ENCODE results near the gene ZNF683. TPM values are rescaled to one million over a fixed set of nuclear protein-coding genes. Genes with fewer than 3 reads are reported as not detected.
A peak's percentile ranks its signal among the peaks of the same experiment; 100 is the strongest.
"Not testable (repeated sequence)": the region's sequence is repeated elsewhere in the genome, so short reads cannot be mapped to it uniquely, and the experiment has no call there.

The ZNF683 gene
- 10 to 100 TPM in 1 of 2 experiments, 1 to 10 TPM in 1; 7.0 to 26.3 TPM for total RNA-seq

- H3K4me3 Mint-ChIP-seq; H3K27me3 Mint-ChIP-seq; ATAC-seq; DNase-seq; H3K9me3 Mint-ChIP-seq (ENCODE audit: low read depth); H3K36me3 Mint-ChIP-seq: not testable (repeated sequence)
- CTCF ChIA-PET = interaction anchor here (2.4 to 11.9 kb wide), 4 partner anchors 10 to 138 kb away, joined by 7 to 180 read pairs (median 121); partner anchors contain the start of gene CEP85
- H3K27ac Mint-ChIP-seq = peak within 1 kb of the TSS; percentile 82
- peaks cover 80% of the 10 kb centered on the region for H3K4me1 Mint-ChIP-seq
These were observed at the start of gene ZNF683 for GRCh38 chr1:26372611-26373010. ZNF683 (minus strand) TSS chr1:26372750; CDS start chr1:26368571, 4,179 bp downstream.

GRCh38 chr1:26419494-26419893, 46.9 kb upstream of the ZNF683 start:
- CTCF ChIA-PET = interaction anchor here (1.2 to 1.7 kb wide), 4 partner anchors 13 to 252 kb away, joined by 3 to 5 read pairs (median 4); partner anchors contain the start of gene DHDDS
- Mint-ChIP-seq H3K27ac (no peak overlapping the region), H3K4me1 (no peaks in the 10 kb centered on the region), H3K27me3 (peaks cover 37% of the 10 kb centered on the region), H3K9me3 (ENCODE audit: low read depth) (no peaks in the 10 kb centered on the region), H3K36me3 (no peaks in the 10 kb centered on the region), H3K4me3 (no peak overlapping the region)
- ATAC-seq = no peak
- no peak for DNase-seq

GRCh38 chr1:26418865-26419349, 46.4 kb upstream of the ZNF683 start:
- Mint-ChIP-seq H3K27me3 (peaks cover 43% of the 10 kb centered on the region), H3K36me3 (no peaks in the 10 kb centered on the region), H3K4me3 (no peak overlapping the region), H3K4me1 (no peaks in the 10 kb centered on the region), H3K9me3 (ENCODE audit: low read depth) (no peaks in the 10 kb centered on the region), H3K27ac (no peak overlapping the region)
- no peak for ATAC-seq
- CTCF ChIA-PET = interaction anchor here (1.2 to 1.7 kb wide), 3 partner anchors 13 to 251 kb away, joined by 3 to 4 read pairs (median 4); partner anchors contain the start of gene DHDDS
- no peak for DNase-seq

- Mint-ChIP-seq H3K4me1 (peaks cover 2% of the 10 kb centered on the region), H3K9me3 (ENCODE audit: low read depth) (no peaks in the 10 kb centered on the region), H3K27me3 (peaks cover 57% of the 10 kb centered on the region), H3K4me3 (no peak overlapping the region), H3K27ac (no peak overlapping the region), H3K36me3 (no peaks in the 10 kb centered on the region)
- CTCF ChIA-PET = interaction anchor here (0.6 to 4.0 kb wide), 80 partner anchors 8 to 1063 kb away, joined by 3 to 59 read pairs (median 4); partner anchors contain the start of genes C1orf232, CD52, CEP85 and CRYBG2
- peak; percentile 90 for DNase-seq
- ATAC-seq = peak; percentile 99
These were observed 44.7 kb upstream of the ZNF683 start for GRCh38 chr1:26417111-26417759.

- CTCF ChIA-PET = interaction anchor here (1.2 kb wide), 1 partner anchor 136 kb away, joined by 3 read pairs; no protein-coding TSS in a partner anchor
- ATAC-seq (no peak), DNase-seq (no peak)
- Mint-ChIP-seq H3K4me1 (peaks cover 19% of the 10 kb centered on the region), H3K27ac (no peak overlapping the region), H3K27me3 (peaks cover 71% of the 10 kb centered on the region), H3K36me3 (no peaks in the 10 kb centered on the region), H3K9me3 (ENCODE audit: low read depth) (no peaks in the 10 kb centered on the region), H3K4me3 (no peak overlapping the region)
These were observed 40.5 kb upstream of the ZNF683 start for GRCh38 chr1:26413031-26413430.

- Mint-ChIP-seq H3K4me1 (peaks cover 19% of the 10 kb centered on the region), H3K36me3 (no peaks in the 10 kb centered on the region), H3K27me3 (peaks cover 71% of the 10 kb centered on the region), H3K4me3 (no peak overlapping the region), H3K9me3 (ENCODE audit: low read depth) (no peaks in the 10 kb centered on the region), H3K27ac (no peak overlapping the region)
- CTCF ChIA-PET = interaction anchor here (1.1 to 1.2 kb wide), 2 partner anchors 19 to 135 kb away, joined by 3 to 4 read pairs; no protein-coding TSS in a partner anchor
- ATAC-seq (no peak), DNase-seq (no peak)
These were observed 39.8 kb upstream of the ZNF683 start for GRCh38 chr1:26412180-26412840.

GRCh38 chr1:26411624-26412074, 39.1 kb upstream of the ZNF683 start:
- ATAC-seq (no peak), DNase-seq (no peak)
- H3K36me3 Mint-ChIP-seq = no peaks in the 10 kb centered on the region
- H3K4me1 Mint-ChIP-seq = peaks cover 19% of the 10 kb centered on the region
- peaks cover 71% of the 10 kb centered on the region for H3K27me3 Mint-ChIP-seq
- H3K4me3 Mint-ChIP-seq = no peak overlapping the region
- H3K27ac Mint-ChIP-seq = no peak overlapping the region
- H3K9me3 Mint-ChIP-seq (ENCODE audit: low read depth) = no peaks in the 10 kb centered on the region
- CTCF ChIA-PET = interaction anchor here (1.1 kb wide), 1 partner anchor 18 kb away, joined by 4 read pairs; no protein-coding TSS in a partner anchor

GRCh38 chr1:26410706-26411623, 38.4 kb upstream of the ZNF683 start, which contains the start of gene LIN28A:
LIN28A (plus strand) TSS chr1:26410817; CDS start chr1:26410892, 75 bp downstream.
- DNase-seq (no peak), ATAC-seq (peak; percentile 25)
- Mint-ChIP-seq H3K9me3 (ENCODE audit: low read depth) (no peaks in the 10 kb centered on the region), H3K27ac (no peak within 1 kb of the TSS), H3K4me3 (no peak within 1 kb of the TSS), H3K36me3 (no peaks in the 10 kb centered on the region), H3K4me1 (peaks cover 19% of the 10 kb centered on the region), H3K27me3 (peaks cover 75% of the 10 kb centered on the region)
- CTCF ChIA-PET = interaction anchor here (1.1 kb wide), 1 partner anchor 18 kb away, joined by 4 read pairs; no protein-coding TSS in a partner anchor

- Mint-ChIP-seq H3K4me1 (peaks cover 19% of the 10 kb centered on the region), H3K27me3 (peaks cover 67% of the 10 kb centered on the region), H3K36me3 (no peaks in the 10 kb centered on the region), H3K27ac (no peak overlapping the region), H3K9me3 (ENCODE audit: low read depth) (no peaks in the 10 kb centered on the region), H3K4me3 (no peak overlapping the region)
- CTCF ChIA-PET = interaction anchor here (1.0 kb wide), 1 partner anchor 124 kb away, joined by 3 read pairs; no protein-coding TSS in a partner anchor
- ATAC-seq (no peak), DNase-seq (no peak)
These were observed 36.7 kb upstream of the ZNF683 start for GRCh38 chr1:26409191-26409807.

- H3K4me1 Mint-ChIP-seq = peaks cover 19% of the 10 kb centered on the region
- H3K27ac Mint-ChIP-seq = no peak overlapping the region
- CTCF ChIA-PET = interaction anchor here (0.6 to 1.0 kb wide), 4 partner anchors 8 to 283 kb away, joined by 3 to 8 read pairs (median 3); partner anchors contain the start of gene CEP85
- DNase-seq (peak; percentile 84), ATAC-seq (peak; percentile 86)
- no peaks in the 10 kb centered on the region for H3K9me3 Mint-ChIP-seq (ENCODE audit: low read depth)
- no peaks in the 10 kb centered on the region for H3K36me3 Mint-ChIP-seq
- no peak overlapping the region for H3K4me3 Mint-ChIP-seq
- peaks cover 65% of the 10 kb centered on the region for H3K27me3 Mint-ChIP-seq
These were observed 36.1 kb upstream of the ZNF683 start for GRCh38 chr1:26408604-26409003.

- no peak overlapping the region for H3K27ac Mint-ChIP-seq
- CTCF ChIA-PET = interaction anchor here (1.4 to 3.0 kb wide), 2 partner anchors 11 kb away, joined by 4 to 30 read pairs; no protein-coding TSS in a partner anchor
- no peaks in the 10 kb centered on the region for H3K36me3 Mint-ChIP-seq
- no peaks in the 10 kb centered on the region for H3K9me3 Mint-ChIP-seq (ENCODE audit: low read depth)
- H3K27me3 Mint-ChIP-seq = peaks cover 49% of the 10 kb centered on the region
- no peak overlapping the region for H3K4me3 Mint-ChIP-seq
- ATAC-seq = no peak
- no peak for DNase-seq
- H3K4me1 Mint-ChIP-seq = peaks cover 15% of the 10 kb centered on the region
These were observed 32.8 kb upstream of the ZNF683 start for GRCh38 chr1:26405281-26405915.
